ENCODE data around the gene KRTAP2-4.
"Not testable (repeated sequence)": the region's sequence is repeated elsewhere in the genome, so short reads cannot be mapped to it uniquely, and the experiment has no call there.

KRTAP2-4 gene, protein sequence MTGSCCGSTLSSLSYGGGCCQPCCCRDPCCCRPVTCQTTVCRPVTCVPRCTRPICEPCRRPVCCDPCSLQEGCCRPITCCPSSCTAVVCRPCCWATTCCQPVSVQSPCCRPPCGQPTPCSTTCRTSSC

GRCh38 chr17:41065829-41066624 lies at the start of gene KRTAP2-4:
KRTAP2-4 (minus strand) TSS chr17:41065879; CDS start chr17:41065845, 34 bp downstream.
- no peak for DNase-seq (ENCODE audit: low spot score)

- DNase-seq (ENCODE audit: low spot score): no peak
Observed at GRCh38 chr17:41111151-41111885, 45.6 kb upstream of the KRTAP2-4 start.

- DNase-seq (ENCODE audit: low spot score): not testable (repeated sequence)
Observed at GRCh38 chr17:41108728-41109386, 43.2 kb upstream of the KRTAP2-4 start.

DNA sequence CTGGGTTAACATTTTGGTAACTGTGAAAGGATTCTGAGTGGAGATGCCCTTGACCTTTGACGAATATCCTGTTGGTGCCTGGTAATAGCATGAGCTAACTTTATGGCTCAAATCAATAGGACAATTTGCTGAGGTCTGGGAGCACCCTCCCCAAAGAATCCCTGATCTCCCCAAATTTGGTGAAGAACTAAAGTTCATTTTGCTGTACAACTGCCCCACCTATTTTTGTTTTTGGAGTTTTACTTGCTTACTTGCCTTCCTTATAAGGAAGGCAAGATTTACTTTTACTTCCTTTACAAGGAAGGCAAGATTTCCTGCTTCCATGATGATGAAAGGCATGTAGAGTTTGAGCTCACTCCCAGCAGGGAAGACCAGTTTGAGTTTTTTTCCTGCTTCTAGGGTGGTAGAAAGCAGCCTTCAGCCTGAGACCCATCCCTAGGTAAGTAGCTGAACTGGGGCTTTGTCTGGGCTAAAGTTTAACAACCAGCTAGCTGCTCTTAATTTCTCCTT lies 42.3 kb upstream of the KRTAP2-4 start:
- no peak for DNase-seq (ENCODE audit: low spot score)

- not testable (repeated sequence) for DNase-seq (ENCODE audit: low spot score)
Observed at GRCh38 chr17:41105347-41105746, 39.7 kb upstream of the KRTAP2-4 start, which contains the start of gene KRTAP4-9. KRTAP4-9 (plus strand) TSS chr17:41105389; CDS start chr17:41105389, 0 bp downstream.

DNA sequence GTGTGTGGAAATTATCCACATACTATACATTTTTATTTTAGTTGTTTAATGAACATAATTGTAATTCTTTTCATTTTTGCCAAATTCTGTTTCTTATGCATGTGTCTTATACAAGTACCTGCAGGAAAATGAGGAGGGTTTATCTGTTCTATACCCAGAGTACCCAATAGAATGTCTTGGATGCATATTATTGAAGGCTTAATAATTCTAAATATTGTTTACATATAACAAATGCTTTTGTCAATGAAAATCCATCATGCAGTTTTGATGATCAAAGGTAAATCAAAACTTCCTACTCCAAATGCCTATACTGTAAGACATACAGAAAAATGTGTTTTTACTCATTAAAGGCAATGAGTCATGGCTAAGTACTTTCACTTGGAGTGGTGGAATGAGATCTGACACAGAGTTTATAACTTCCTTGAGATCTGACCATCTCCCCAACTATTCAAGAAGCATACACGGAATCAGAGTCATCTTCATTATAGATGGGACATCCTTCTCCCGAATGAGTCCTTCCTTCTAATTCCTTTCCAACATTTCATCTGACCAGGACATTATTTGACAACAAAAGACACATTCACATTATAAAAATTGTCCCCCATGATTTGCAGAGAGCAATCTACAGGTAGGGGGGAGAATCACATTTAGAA lies 38.8 kb upstream of the KRTAP2-4 start:
- DNase-seq (ENCODE audit: low spot score): not testable (repeated sequence)

- DNase-seq (ENCODE audit: low spot score): no peak
Observed at GRCh38 chr17:41103896-41104295, 38.2 kb upstream of the KRTAP2-4 start.

DNA sequence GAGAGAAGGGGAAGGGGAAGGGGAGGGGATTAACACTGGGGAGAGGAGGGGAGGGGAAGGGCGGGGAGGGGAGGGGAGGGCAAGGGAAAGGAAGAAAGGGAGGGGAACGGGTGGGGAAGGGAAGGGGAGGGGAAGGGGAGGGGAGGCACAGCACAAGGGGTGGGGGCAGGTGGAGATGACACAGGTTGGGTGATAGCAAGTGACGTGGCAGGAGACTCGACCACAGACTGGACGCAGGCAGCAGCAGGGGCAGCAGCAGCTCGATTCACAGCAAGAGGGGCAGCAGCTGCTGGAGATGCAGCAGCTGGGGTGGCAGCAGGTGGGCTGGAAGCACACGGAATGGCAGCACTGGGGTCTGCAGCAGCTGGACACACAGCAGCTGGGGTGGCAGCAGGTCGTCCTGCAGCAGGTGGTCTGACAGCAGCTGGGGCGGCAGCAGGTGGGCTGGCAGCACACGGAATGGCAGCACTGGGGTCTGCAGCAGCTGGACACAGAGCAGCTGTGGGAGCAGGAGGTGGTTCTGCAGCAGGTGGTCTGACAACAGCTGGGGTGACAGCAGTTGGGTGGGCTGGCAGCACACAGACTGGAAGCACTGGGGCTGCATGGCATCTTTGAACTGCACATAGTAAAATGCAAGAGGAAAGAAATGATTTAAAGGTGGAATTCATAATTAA lies 36.0 kb upstream of the KRTAP2-4 start, which contains the start of gene KRTAP4-16:
KRTAP4-16 (minus strand) TSS at position 624 of the 674 bp plus-strand sequence; CDS start at position 624, 0 bp downstream.
- no peak for DNase-seq (ENCODE audit: low spot score)

GRCh38 chr17:41099682-41100480 lies 34.2 kb upstream of the KRTAP2-4 start:
- not testable (repeated sequence) for DNase-seq (ENCODE audit: low spot score)

DNA sequence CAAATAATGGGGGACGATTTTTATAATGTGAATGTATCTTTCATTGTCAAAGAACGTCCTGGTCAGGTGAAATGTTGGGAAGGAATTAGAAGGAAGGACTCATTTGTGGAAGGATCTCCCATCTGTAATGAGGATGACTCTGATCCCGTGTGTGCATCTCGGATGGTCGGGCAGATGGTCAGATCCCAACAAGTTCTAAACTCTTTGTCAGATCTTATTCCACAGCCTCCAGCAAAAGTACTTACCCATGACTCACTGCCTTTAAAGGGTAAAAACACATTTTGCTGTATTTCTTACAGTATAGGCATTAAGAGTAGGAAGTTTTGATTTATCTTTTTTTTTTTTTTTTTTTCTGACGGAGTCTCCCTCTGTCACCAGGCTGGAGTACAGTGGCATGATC lies 32.8 kb upstream of the KRTAP2-4 start:
- DNase-seq (ENCODE audit: low spot score): no peak

DNA sequence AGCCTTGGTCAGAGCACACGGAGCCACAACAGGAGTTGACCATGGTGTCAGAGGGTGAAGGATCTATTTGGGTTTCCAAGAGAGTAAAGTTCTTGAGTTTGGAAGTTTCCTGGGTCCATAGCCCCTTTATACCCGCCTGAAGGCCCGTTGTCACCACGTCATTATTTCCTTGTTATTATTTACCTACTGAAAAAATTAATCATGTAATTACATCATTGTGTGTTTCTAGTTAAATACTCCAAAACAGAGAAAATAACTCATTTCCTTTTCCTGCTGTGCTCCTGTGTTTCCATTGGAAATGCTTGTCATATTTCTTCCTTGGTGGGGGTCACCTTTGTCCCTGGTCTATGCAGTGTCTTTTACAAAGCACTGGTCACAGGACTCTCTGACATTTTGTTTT lies 32.4 kb upstream of the KRTAP2-4 start, which contains the start of gene KRTAP4-8:
KRTAP4-8 (minus strand) TSS at position 101 of the 400 bp plus-strand sequence; CDS start at position 43, 58 bp downstream.
- no peak for DNase-seq (ENCODE audit: low spot score)

- DNase-seq (ENCODE audit: low spot score): no peak
Observed at GRCh38 chr17:41096055-41096454, 30.4 kb upstream of the KRTAP2-4 start.

DNA sequence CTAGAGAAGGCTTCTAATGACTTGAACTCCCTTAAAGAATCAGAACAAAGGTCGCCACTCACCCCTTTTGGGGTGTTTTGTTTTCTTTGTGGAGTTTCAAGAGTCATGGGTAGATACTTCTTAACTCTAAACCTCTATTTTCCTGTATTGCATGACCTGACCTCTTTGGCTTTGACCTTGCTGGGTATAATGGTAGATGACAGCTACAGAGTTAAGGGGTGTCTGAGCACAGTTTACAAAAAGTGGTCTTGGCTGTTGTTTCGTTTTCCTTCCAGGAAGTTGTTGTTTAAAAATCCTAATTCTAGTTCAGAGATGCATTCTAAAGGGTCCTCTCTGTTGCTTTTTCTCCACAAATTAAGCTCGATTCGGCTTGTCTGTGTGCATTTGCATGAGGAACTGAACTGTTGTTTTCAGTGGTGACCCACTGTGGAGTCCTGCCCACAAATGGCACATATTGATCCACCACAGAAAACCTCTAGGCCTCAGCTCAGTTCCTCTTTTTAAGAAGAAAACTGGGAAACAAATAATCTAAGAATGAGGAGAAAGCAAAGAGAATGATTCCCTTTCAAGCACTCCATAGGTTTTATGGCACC lies 23.2 kb upstream of the KRTAP2-4 start:
- not testable (repeated sequence) for DNase-seq (ENCODE audit: low spot score)

GRCh38 chr17:41084100-41084856 lies 18.6 kb upstream of the KRTAP2-4 start, which contains the start of gene KRTAP4-7:
KRTAP4-7 (plus strand) TSS chr17:41084150; CDS start chr17:41084207, 57 bp downstream.
- not testable (repeated sequence) for DNase-seq (ENCODE audit: low spot score)

GRCh38 chr17:41083427-41083826 lies 17.7 kb upstream of the KRTAP2-4 start:
- not testable (repeated sequence) for DNase-seq (ENCODE audit: low spot score)

DNA sequence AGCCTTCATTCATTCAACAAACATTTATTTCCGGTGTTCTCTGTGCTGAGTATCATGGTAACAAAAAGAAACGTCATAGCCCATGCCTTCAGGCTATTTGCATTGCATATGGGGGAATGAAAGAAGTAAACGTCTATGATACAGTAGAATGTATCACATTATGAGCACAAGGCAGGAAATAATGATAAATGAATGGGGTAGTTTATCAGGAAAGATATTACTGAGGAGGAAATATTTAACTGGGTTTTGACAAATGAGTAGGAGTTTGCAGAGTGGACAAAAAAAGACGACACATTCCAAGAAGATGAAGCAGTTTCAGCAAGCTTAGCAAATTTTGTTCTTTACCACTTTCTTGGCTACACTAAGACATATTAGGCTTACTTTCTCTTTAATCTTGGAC lies 16.9 kb upstream of the KRTAP2-4 start:
- DNase-seq (ENCODE audit: low spot score): no peak

- DNase-seq (ENCODE audit: low spot score): no peak
Observed at GRCh38 chr17:41076788-41077187, 11.1 kb upstream of the KRTAP2-4 start.

GRCh38 chr17:41073676-41074075 lies 8.0 kb upstream of the KRTAP2-4 start:
- DNase-seq (ENCODE audit: low spot score): no peak

Data from NAMALWA (cell line).